SK-N-SH treated with all-trans-retinoic acid at 6 μM for 48 hours (cell line): ENCODE results near the gene HCFC1.

Experiments used
- ARNTL ChIP-seq: fragments of 450-650 bp; formaldehyde crosslinking; IDR thresholded peaks from 2 replicates; pipeline ENCODE4 v1.5.0; 2020; ENCODE audit warnings: low read depth, mild to moderate bottlenecking, moderate library complexity, borderline replicate concordance
- BACH2 ChIP-seq: fragments of 250-450 bp; sonication (Bioruptor Pico); IDR thresholded peaks from 2 replicates; pipeline ENCODE4 v1.9.0; 2021; ENCODE audit warnings: mild to moderate bottlenecking, borderline replicate concordance
- OSR1 ChIP-seq: fragments of 250-450 bp; sonication (Bioruptor Pico); IDR thresholded peaks from 2 replicates; pipeline ENCODE4 v1.8.0; 2022; ENCODE audit warnings: moderate library complexity, mild to moderate bottlenecking, inconsistent platforms
- PPARA ChIP-seq: fragments of 250-450 bp; sonication (Bioruptor Pico); IDR thresholded peaks from 2 replicates; pipeline ENCODE4 v1.5.0; 2020; ENCODE audit warnings: mild to moderate bottlenecking, borderline replicate concordance
- RARB ChIP-seq: fragments of 250-450 bp; sonication (Bioruptor Pico); IDR thresholded peaks from 2 replicates; pipeline ENCODE4 v1.8.0; 2021; ENCODE audit warnings: mild to moderate bottlenecking, moderate library complexity
- SNAI2 ChIP-seq: fragments of 250-450 bp; sonication (Bioruptor Pico); IDR thresholded peaks from 2 replicates; pipeline ENCODE4 v1.5.0; 2020; ENCODE audit warnings: mild to moderate bottlenecking, moderate library complexity
- TOX ChIP-seq: fragments of 250-450 bp; sonication (Bioruptor Pico); IDR thresholded peaks from 2 replicates; pipeline ENCODE4 v1.8.0; 2021; ENCODE audit warnings: mild to moderate bottlenecking, moderate library complexity, borderline replicate concordance
- ZC3H10 ChIP-seq: fragments of 250-450 bp; sonication (Bioruptor Pico); IDR thresholded peaks from 2 replicates; pipeline ENCODE4 v1.5.1; 2021; ENCODE audit warnings: mild to moderate bottlenecking, moderate library complexity
- ZNF565 ChIP-seq: fragments of 450-650 bp; formaldehyde crosslinking; conservative IDR thresholded peaks from 2 replicates; pipeline ENCODE4 v1.5.0; 2020; ENCODE audit warnings: low read depth, mild to moderate bottlenecking, moderate library complexity
- TF ChIP-seq, protein P1 (sequence below): fragments of 250-450 bp; sonication (Bioruptor Pico); IDR thresholded peaks from 2 replicates; pipeline ENCODE4 v1.5.0; 2020; ENCODE audit warnings: mild to moderate bottlenecking, moderate library complexity
- TF ChIP-seq, protein P2 (sequence below): fragments of 250-450 bp; sonication (Bioruptor Pico); IDR thresholded peaks from 2 replicates; pipeline ENCODE4 v1.8.0; 2021; ENCODE audit warnings: low read depth, mild to moderate bottlenecking, moderate library complexity, borderline replicate concordance
- TF ChIP-seq, protein P3 (sequence below): fragments of 250-450 bp; sonication (Bioruptor Pico); IDR thresholded peaks from 2 replicates; pipeline ENCODE4 v1.5.1; 2020; ENCODE audit warnings: low read depth, mild to moderate bottlenecking, moderate library complexity
- TF ChIP-seq, protein P4 (sequence below): fragments of 250-450 bp; sonication (Bioruptor Pico); IDR thresholded peaks from 2 replicates; pipeline ENCODE4 v1.8.0; 2020; ENCODE audit warnings: mild to moderate bottlenecking, moderate library complexity, borderline replicate concordance

DNA sequence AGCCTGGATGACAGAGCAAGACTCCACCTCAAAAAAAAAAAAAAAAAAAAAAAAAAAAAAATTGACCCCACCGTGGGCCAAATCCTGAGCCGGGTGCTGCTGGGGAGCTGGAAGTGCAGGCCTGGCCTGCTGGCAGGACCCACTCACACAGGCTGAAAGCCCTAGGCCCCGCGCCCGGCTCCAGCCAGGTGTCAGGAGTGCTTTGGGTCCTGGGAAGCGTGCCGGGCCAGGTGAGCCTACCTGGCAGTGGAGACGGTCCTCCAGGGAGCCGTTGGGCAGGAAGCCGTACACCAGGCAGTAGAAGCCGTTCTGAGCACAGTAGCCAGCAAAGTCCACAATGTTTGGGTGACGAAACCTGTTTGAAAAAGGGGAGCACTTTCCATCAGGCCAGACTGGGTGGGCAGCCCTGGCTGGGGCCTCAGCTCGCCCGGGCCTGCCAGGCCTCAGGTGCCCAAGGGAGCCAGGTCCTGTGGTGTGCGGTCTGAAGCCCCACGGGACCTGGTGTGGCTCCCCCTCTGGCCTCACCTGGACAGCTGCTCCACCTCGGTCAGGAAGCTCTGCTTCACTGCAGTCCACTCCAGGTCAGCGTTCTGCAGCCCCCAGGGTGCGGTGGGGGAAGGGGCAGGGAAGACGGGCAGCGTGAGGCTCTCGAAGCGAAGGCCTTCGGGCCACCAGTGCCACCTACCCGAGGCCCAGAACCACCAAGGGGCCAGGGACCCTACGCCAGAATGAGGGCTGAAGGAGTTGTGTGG, 46.3 kb upstream of the HCFC1 start:
- TF ChIP-seq ARNTL (no peak), RARB (CRISPR knock-in tag) (no peak), ZC3H10 (no peak), ZNF565 (CRISPR knock-in tag) (no peak), TOX (CRISPR knock-in tag) (no peak), BACH2 (CRISPR knock-in tag) (no peak), PPARA (CRISPR knock-in tag) (no peak), OSR1 (CRISPR knock-in tag) (no peak), SNAI2 (CRISPR knock-in tag) (no peak)
- TF ChIP-seq, protein P1, sequence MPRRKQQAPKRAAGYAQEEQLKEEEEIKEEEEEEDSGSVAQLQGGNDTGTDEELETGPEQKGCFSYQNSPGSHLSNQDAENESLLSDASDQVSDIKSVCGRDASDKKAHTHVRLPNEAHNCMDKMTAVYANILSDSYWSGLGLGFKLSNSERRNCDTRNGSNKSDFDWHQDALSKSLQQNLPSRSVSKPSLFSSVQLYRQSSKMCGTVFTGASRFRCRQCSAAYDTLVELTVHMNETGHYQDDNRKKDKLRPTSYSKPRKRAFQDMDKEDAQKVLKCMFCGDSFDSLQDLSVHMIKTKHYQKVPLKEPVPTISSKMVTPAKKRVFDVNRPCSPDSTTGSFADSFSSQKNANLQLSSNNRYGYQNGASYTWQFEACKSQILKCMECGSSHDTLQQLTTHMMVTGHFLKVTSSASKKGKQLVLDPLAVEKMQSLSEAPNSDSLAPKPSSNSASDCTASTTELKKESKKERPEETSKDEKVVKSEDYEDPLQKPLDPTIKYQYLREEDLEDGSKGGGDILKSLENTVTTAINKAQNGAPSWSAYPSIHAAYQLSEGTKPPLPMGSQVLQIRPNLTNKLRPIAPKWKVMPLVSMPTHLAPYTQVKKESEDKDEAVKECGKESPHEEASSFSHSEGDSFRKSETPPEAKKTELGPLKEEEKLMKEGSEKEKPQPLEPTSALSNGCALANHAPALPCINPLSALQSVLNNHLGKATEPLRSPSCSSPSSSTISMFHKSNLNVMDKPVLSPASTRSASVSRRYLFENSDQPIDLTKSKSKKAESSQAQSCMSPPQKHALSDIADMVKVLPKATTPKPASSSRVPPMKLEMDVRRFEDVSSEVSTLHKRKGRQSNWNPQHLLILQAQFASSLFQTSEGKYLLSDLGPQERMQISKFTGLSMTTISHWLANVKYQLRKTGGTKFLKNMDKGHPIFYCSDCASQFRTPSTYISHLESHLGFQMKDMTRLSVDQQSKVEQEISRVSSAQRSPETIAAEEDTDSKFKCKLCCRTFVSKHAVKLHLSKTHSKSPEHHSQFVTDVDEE (CRISPR knock-in tag): no peak
- TF ChIP-seq, protein P2, sequence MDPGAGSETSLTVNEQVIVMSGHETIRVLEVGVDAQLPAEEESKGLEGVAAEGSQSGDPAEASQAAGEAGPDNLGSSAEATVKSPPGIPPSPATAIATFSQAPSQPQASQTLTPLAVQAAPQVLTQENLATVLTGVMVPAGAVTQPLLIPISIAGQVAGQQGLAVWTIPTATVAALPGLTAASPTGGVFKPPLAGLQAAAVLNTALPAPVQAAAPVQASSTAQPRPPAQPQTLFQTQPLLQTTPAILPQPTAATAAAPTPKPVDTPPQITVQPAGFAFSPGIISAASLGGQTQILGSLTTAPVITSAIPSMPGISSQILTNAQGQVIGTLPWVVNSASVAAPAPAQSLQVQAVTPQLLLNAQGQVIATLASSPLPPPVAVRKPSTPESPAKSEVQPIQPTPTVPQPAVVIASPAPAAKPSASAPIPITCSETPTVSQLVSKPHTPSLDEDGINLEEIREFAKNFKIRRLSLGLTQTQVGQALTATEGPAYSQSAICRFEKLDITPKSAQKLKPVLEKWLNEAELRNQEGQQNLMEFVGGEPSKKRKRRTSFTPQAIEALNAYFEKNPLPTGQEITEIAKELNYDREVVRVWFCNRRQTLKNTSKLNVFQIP: no peak
- TF ChIP-seq, protein P3, sequence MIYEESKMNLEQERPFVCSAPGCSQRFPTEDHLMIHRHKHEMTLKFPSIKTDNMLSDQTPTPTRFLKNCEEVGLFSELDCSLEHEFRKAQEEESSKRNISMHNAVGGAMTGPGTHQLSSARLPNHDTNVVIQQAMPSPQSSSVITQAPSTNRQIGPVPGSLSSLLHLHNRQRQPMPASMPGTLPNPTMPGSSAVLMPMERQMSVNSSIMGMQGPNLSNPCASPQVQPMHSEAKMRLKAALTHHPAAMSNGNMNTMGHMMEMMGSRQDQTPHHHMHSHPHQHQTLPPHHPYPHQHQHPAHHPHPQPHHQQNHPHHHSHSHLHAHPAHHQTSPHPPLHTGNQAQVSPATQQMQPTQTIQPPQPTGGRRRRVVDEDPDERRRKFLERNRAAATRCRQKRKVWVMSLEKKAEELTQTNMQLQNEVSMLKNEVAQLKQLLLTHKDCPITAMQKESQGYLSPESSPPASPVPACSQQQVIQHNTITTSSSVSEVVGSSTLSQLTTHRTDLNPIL: no peak
- TF ChIP-seq, protein P4, sequence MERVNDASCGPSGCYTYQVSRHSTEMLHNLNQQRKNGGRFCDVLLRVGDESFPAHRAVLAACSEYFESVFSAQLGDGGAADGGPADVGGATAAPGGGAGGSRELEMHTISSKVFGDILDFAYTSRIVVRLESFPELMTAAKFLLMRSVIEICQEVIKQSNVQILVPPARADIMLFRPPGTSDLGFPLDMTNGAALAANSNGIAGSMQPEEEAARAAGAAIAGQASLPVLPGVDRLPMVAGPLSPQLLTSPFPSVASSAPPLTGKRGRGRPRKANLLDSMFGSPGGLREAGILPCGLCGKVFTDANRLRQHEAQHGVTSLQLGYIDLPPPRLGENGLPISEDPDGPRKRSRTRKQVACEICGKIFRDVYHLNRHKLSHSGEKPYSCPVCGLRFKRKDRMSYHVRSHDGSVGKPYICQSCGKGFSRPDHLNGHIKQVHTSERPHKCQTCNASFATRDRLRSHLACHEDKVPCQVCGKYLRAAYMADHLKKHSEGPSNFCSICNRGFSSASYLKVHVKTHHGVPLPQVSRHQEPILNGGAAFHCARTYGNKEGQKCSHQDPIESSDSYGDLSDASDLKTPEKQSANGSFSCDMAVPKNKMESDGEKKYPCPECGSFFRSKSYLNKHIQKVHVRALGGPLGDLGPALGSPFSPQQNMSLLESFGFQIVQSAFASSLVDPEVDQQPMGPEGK (CRISPR knock-in tag): no peak
